Liver (tissue), 3 donors: ENCODE results near the gene UBA7.

ENCODE experiments used
- EGR1 ChIP-seq, 2 donors: IDR thresholded peaks; 2 replicates each; pipeline ENCODE4 v1.6.1; 2016 to 2018; ENCODE audit warnings: antibody characterized with exemption in 2 of 2, low read depth in 2 of 2
- JUND ChIP-seq, 2 donors: IDR thresholded peaks; 2 replicates each; pipeline ENCODE4 v1.6.1; 2016; ENCODE audit warnings: antibody characterized with exemption in 2 of 2
- RAD21 ChIP-seq, 2 donors: IDR thresholded peaks; 2 replicates each; pipeline ENCODE4 v1.6.1; 2016; ENCODE audit warnings: antibody characterized with exemption in 2 of 2, mild to moderate bottlenecking in 2 of 2
- RXRA ChIP-seq, 2 donors: IDR thresholded peaks; 2 replicates each; pipeline ENCODE4 v1.6.1; 2017 to 2018; ENCODE audit warnings: antibody characterized with exemption in 2 of 2, mild to moderate bottlenecking in 1 of 2
- SP1 ChIP-seq: IDR thresholded peaks from 2 replicates; pipeline ENCODE4 v1.6.1; 2018; ENCODE audit warnings: antibody characterized with exemption, mild to moderate bottlenecking
- TAF1 ChIP-seq: conservative IDR thresholded peaks from 2 replicates; pipeline ENCODE4 v1.6.1; 2016; ENCODE audit warnings: antibody characterized with exemption, mild to moderate bottlenecking
- YY1 ChIP-seq: IDR thresholded peaks from 2 replicates; pipeline ENCODE4 v1.6.1; 2016; ENCODE audit warnings: antibody characterized with exemption, mild to moderate bottlenecking
- TF ChIP-seq, protein P1 (sequence below): fragments of 150-350 bp; IDR thresholded peaks from 2 replicates; pipeline ENCODE4 v1.5.1; 2017; ENCODE audit warnings: improper control_type of control experiment, low read depth, low read length; ENCODE audit not compliant: missing input control
- TF ChIP-seq, protein P2 (sequence below): IDR thresholded peaks from 2 replicates; pipeline ENCODE4 v1.6.1; 2016; ENCODE audit warnings: antibody characterized with exemption
- TF ChIP-seq, protein P3 (sequence below): IDR thresholded peaks from 2 replicates; pipeline ENCODE4 v1.6.1; 2016; ENCODE audit warnings: antibody characterized with exemption
- TF ChIP-seq, protein P4 (sequence below): IDR thresholded peaks from 2 replicates; pipeline ENCODE4 v1.6.1; 2016; ENCODE audit warnings: antibody characterized with exemption, mild to moderate bottlenecking
- donor health status: healthy.
- donor health status: healthy.

DNA sequence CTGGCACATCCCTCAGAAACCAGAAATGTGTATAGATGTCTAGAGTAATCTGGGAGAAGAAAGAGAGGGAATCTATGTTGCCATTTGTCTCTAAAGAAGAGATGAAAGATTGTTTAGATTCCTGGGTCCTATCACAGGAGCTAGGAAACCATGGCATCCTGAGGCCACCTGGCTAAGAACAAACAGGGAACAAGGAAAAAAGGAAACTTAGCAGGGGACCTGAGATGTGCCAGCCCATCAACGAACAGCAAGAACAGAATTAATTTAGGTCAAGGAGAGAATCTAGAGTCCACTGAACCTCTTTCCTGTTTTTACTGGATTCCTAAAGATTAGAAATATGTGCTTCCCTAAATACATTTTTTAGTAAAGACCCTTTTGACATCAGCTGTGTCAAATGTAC, 57.7 kb downstream of the UBA7 start:
- TF ChIP-seq, protein P1, sequence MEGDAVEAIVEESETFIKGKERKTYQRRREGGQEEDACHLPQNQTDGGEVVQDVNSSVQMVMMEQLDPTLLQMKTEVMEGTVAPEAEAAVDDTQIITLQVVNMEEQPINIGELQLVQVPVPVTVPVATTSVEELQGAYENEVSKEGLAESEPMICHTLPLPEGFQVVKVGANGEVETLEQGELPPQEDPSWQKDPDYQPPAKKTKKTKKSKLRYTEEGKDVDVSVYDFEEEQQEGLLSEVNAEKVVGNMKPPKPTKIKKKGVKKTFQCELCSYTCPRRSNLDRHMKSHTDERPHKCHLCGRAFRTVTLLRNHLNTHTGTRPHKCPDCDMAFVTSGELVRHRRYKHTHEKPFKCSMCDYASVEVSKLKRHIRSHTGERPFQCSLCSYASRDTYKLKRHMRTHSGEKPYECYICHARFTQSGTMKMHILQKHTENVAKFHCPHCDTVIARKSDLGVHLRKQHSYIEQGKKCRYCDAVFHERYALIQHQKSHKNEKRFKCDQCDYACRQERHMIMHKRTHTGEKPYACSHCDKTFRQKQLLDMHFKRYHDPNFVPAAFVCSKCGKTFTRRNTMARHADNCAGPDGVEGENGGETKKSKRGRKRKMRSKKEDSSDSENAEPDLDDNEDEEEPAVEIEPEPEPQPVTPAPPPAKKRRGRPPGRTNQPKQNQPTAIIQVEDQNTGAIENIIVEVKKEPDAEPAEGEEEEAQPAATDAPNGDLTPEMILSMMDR, result no peak
- TF ChIP-seq YY1, result no peak
- TF ChIP-seq RAD21 (IDR thresholded peaks at IDR 0.05), result no peak
- no peak for TF ChIP-seq TAF1
- TF ChIP-seq, protein P2, sequence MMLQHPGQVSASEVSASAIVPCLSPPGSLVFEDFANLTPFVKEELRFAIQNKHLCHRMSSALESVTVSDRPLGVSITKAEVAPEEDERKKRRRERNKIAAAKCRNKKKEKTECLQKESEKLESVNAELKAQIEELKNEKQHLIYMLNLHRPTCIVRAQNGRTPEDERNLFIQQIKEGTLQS, result no peak
- TF ChIP-seq, protein P3, sequence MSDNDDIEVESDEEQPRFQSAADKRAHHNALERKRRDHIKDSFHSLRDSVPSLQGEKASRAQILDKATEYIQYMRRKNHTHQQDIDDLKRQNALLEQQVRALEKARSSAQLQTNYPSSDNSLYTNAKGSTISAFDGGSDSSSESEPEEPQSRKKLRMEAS, result no peak
- no peak for TF ChIP-seq RXRA (IDR thresholded peaks at IDR 0.05)
- TF ChIP-seq JUND (IDR thresholded peaks at IDR 0.05), result no peak
- TF ChIP-seq EGR1 (IDR thresholded peaks at IDR 0.05; ENCODE audit: low read depth in 2 of 2), result no peak
- no peak for TF ChIP-seq SP1
- TF ChIP-seq, protein P4, sequence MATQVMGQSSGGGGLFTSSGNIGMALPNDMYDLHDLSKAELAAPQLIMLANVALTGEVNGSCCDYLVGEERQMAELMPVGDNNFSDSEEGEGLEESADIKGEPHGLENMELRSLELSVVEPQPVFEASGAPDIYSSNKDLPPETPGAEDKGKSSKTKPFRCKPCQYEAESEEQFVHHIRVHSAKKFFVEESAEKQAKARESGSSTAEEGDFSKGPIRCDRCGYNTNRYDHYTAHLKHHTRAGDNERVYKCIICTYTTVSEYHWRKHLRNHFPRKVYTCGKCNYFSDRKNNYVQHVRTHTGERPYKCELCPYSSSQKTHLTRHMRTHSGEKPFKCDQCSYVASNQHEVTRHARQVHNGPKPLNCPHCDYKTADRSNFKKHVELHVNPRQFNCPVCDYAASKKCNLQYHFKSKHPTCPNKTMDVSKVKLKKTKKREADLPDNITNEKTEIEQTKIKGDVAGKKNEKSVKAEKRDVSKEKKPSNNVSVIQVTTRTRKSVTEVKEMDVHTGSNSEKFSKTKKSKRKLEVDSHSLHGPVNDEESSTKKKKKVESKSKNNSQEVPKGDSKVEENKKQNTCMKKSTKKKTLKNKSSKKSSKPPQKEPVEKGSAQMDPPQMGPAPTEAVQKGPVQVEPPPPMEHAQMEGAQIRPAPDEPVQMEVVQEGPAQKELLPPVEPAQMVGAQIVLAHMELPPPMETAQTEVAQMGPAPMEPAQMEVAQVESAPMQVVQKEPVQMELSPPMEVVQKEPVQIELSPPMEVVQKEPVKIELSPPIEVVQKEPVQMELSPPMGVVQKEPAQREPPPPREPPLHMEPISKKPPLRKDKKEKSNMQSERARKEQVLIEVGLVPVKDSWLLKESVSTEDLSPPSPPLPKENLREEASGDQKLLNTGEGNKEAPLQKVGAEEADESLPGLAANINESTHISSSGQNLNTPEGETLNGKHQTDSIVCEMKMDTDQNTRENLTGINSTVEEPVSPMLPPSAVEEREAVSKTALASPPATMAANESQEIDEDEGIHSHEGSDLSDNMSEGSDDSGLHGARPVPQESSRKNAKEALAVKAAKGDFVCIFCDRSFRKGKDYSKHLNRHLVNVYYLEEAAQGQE, result no peak
